GM04504 (cell line): ENCODE data around the gene ZMIZ1.

Experiments
- DNase-seq: peaks from one replicate; pipeline ENCODE4 v3.0.0-alpha.2; 2012; ENCODE audit warnings: low read depth

ZMIZ1 gene

GRCh38 chr10:79208251-79208983 lies 139.7 kb downstream of the ZMIZ1 start:
- DNase-seq: no peak

GRCh38 chr10:79209340-79209739 lies 140.6 kb downstream of the ZMIZ1 start:
- DNase-seq: no peak

GRCh38 chr10:79209831-79210230 lies 141.1 kb downstream of the ZMIZ1 start:
- no peak for DNase-seq

- DNase-seq: no peak
Measured at GRCh38 chr10:79210672-79211071, 141.9 kb downstream of the ZMIZ1 start.

- no peak for DNase-seq
Measured at GRCh38 chr10:79211616-79212015, 142.8 kb downstream of the ZMIZ1 start.

GRCh38 chr10:79215531-79215930 lies 146.8 kb downstream of the ZMIZ1 start:
- no peak for DNase-seq

GRCh38 chr10:79219322-79219957 lies 150.7 kb downstream of the ZMIZ1 start:
- no peak for DNase-seq

- no peak for DNase-seq
Measured at GRCh38 chr10:79220307-79220706, 151.5 kb downstream of the ZMIZ1 start.

GRCh38 chr10:79221110-79222051 lies 152.6 kb downstream of the ZMIZ1 start:
- DNase-seq: no peak

- no peak for DNase-seq
Measured at GRCh38 chr10:79222186-79222585, 153.4 kb downstream of the ZMIZ1 start.

- no peak for DNase-seq
Measured at GRCh38 chr10:79223091-79224048, 154.6 kb downstream of the ZMIZ1 start.

- no peak for DNase-seq
Measured at GRCh38 chr10:79224263-79224949, 155.6 kb downstream of the ZMIZ1 start.

- DNase-seq: no peak
Measured at GRCh38 chr10:79224992-79225391, 156.2 kb downstream of the ZMIZ1 start.

GRCh38 chr10:79226391-79227245 lies 157.9 kb downstream of the ZMIZ1 start:
- DNase-seq: no peak

GRCh38 chr10:79229071-79229541 lies 160.3 kb downstream of the ZMIZ1 start:
- DNase-seq: no peak

GRCh38 chr10:79229830-79230327 lies 161.1 kb downstream of the ZMIZ1 start:
- DNase-seq: no peak

GRCh38 chr10:79230328-79230830 lies 161.6 kb downstream of the ZMIZ1 start:
- DNase-seq: no peak

GRCh38 chr10:79230850-79231249 lies 162.1 kb downstream of the ZMIZ1 start:
- no peak for DNase-seq

GRCh38 chr10:79231908-79232307 lies 163.1 kb downstream of the ZMIZ1 start:
- no peak for DNase-seq
